ENCODE data around the gene TCP11.

DNA sequence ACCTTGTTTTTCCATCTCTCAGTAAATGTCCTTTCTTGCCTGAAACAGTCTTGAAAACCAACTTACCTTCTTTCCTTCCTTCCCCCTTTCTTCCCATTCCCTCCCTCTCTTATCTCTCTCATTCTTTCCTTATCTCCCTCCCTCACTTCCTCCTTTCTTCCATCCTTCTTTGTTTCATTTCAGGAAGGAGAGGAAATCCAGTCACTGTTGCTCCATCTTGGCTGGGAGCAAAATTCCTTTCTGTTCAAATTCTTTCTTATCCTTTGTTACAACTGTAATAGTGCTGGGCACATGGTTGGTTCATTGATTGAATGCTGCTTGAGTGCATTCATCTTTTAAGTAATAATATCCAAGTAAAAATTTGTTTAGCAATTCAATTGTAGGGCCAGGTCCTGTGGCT is 17.4 kb upstream of the TCP11 start:
- TF ChIP-seq, protein P1, sequence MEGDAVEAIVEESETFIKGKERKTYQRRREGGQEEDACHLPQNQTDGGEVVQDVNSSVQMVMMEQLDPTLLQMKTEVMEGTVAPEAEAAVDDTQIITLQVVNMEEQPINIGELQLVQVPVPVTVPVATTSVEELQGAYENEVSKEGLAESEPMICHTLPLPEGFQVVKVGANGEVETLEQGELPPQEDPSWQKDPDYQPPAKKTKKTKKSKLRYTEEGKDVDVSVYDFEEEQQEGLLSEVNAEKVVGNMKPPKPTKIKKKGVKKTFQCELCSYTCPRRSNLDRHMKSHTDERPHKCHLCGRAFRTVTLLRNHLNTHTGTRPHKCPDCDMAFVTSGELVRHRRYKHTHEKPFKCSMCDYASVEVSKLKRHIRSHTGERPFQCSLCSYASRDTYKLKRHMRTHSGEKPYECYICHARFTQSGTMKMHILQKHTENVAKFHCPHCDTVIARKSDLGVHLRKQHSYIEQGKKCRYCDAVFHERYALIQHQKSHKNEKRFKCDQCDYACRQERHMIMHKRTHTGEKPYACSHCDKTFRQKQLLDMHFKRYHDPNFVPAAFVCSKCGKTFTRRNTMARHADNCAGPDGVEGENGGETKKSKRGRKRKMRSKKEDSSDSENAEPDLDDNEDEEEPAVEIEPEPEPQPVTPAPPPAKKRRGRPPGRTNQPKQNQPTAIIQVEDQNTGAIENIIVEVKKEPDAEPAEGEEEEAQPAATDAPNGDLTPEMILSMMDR (IDR thresholded peaks at IDR 0.05) = no peak
- no peak for TF ChIP-seq EZH2 (IDR thresholded peaks at IDR 0.05; ENCODE audit: borderline replicate concordance, insufficient read depth, low read depth, low read length, poor library complexity, severe bottlenecking)

Measured in B cell (primary cell).